GM19099 (cell line): Measurements from ENCODE around the gene HEATR9.

Experiments
- POLR2A ChIP-seq: IDR thresholded peaks from 3 replicates; pipeline ENCODE4 v1.6.1; 2011; ENCODE audit warnings: low read depth; ENCODE audit not compliant: insufficient read length; ENCODE audit errors: extremely low read depth

The HEATR9 gene

DNA sequence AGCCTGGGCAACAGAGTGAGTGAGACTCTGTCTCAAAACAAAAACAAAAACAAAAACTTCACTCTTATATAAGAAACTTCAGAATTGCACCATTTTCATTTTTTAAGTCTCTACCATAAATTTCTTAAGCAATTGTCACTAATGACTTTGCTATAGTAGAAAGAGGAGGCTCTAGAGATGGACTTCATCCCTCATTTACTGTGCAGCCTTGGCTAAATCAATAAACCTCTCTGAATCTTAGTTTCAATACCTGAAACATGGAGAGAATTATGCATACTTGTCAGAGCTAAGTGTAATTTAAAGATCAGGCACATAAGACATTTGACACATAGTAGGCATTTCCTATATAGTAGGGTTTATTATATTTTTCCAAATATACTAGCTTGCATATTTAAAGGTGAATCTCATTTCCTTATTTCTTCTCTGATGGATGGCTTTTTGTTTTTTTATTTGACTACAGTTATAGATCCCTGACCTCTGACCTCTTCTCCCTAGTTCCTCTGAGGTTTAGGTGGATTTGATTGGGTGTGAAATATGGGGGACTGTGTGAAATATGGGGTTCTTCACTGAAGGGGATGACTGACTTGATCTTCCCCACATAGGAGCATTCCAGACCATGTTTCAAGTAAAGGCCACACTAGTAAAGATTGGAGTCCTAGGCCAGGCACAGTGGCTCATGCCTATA, 8.8 kb upstream of the HEATR9 start:
- TF ChIP-seq POLR2A, result no peak

DNA sequence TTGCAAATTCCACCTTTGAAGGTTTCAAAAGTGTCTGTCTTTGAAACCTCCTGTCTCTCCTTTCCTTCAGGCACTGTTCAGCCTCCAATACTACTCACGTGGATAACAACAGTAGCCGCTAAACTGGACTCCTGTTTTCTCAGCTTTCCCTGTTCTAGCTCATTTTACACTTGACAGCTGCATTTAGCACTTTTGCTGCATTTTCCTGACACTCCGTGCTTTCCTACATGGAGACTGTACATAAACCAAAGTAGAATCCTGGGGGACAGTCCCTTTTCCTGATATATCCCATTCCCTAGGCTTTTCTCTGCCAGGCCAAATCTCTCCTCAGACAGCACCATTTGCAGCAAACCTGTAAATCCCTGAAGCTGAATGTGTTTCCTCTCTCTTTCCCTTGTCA, 7.8 kb upstream of the HEATR9 start:
- TF ChIP-seq POLR2A, result no peak

DNA sequence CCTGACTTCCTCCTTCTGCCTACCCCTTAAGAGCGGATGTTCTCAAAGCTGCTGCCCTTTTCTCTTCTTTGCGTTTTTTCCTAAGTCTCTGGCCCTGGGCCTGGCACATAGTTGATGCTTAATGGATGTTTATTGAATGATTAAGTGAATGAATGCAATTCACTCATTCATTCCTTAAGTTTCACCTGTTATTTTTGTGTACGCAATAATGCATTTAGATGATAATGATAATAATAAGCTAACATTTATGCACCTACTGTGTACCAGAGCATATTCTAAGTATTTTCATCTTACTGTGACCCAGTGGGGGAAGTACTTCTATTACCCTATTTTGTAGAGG, 7.1 kb upstream of the HEATR9 start:
- no peak for TF ChIP-seq POLR2A

DNA sequence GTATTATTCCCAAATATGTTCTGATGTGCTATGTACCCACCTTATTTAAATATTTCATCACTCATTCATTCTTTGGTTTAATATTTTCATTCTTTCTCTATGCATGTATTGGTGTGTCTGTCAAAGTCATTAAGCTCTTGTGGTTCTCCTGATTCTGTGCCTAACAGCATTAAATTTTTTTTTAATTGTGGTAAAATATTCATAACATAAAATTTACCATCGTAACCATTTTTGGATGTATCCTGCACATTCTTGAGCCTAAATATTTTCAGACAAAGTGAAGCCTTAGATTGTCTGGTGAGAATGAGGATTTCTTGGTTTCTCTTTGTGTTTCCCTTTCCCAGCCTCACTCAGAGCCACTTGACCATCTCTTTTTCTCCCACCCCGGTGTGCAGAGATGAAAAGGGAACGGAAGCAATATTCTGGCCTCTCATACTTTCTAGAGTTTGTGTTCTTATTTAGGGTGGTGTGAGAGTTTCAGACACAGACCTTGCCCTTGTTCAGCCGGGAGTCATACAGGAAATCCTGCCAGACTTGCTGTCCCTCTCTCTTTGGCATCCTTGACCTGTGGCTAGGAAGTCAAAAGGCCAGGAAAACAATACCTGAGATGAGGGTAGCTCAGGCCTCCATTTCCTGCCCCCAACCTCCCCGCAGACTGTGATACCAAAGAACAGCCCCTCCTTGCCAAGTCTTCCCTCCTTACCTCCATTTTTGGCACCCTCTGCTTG, 6.5 kb upstream of the HEATR9 start:
- no peak for TF ChIP-seq POLR2A

DNA sequence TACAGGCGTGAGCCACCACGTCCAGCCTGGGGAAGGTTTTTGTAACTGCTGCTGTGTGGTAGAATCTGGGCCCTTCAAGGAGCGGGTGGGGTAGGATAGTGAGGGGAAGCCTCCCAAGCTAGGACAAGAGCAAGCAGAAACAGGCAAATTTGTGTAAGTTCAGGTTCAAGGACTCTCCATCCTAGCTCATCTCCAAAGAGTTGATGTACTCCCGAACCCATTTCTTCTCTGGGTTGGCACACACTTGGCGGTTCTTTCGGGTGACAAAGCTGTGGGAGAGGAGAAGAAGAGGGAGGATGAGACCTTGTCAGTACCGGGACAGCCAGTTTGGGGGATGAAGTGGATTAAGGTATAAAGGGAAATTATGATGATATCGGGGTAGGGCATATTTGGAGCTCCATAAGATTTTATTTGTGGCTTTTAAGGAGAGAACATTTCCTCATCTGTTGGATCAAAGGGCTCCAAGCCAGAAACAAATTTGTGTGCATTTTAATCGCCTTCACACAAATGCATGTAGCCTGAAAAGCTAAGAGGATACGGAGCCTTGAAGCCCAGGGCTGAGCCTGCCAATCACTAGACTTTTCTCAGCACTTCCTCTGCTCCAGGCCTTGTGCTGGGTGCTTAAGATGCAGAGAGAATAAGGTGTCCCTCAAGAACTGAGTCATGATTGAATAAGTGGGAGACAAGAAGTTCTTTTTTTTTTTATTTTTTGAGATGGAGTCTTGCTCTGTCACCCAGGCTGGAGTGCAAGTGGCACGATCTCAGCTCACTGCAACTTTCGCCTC, 3.7 kb upstream of the HEATR9 start:
- no peak for TF ChIP-seq POLR2A

DNA sequence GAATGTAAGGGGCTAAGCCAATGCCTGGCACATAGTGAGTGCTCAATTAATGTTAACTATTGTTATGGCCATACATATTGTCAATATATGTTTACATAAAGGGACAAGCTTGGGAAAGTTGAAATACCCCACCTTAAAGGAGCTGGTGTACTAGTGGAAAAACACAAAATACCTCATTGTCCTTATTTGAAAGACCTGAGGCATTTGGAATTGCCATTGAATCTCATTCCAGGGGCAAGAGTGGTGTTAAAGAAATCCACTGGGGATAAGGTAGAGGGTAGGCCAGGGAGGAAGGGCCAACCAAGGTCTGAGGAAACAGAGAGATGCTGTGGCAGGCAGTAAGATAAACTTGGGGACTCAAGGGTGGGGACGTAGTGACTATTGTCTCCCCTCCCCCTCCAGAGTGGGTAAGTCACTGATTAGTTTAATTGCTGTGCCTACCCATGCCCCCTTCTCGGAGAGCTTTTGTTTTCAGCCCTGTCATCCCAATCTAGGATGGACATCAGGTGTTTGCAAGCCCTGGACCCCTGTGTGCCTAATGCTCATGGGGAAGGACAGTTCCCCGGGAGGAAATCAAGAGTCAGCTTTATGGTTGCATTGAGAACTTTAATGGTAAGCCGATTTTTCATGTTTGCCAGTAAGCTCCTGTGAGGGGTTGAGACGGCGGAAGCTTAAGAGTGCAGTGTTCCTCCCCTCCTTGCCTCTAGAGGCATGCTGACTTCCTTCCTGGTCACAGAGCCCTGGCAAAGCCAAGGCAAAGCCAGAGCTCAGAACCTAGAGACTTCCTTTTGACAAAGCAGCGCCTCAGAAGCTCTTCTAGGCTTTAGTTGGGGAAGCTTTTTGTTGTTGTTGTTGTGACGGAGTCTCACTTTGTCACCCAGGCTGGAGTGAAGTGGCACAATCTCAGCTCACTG, 2.5 kb upstream of the HEATR9 start:
- TF ChIP-seq POLR2A, result no peak

DNA sequence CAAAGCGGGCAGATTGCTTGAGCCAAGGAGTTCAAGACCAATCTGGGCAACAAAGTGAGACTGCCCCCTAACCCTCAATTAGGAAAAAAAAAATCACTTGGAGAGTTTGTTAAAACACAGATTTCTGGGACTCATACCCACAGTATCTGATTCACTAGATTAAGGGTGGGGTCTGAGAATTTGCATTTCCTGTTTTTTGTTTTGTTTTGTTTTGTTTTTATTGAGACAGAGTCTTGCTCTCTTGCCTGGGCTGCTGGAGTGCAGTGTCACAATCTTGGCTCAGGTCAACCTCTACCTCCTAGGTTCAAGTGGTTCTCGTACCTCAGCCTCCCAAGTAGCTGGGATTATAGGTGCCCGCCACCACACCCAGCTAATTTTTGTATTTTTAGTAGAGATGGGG, 1.1 kb downstream of the HEATR9 start:
- TF ChIP-seq POLR2A, result no peak

DNA sequence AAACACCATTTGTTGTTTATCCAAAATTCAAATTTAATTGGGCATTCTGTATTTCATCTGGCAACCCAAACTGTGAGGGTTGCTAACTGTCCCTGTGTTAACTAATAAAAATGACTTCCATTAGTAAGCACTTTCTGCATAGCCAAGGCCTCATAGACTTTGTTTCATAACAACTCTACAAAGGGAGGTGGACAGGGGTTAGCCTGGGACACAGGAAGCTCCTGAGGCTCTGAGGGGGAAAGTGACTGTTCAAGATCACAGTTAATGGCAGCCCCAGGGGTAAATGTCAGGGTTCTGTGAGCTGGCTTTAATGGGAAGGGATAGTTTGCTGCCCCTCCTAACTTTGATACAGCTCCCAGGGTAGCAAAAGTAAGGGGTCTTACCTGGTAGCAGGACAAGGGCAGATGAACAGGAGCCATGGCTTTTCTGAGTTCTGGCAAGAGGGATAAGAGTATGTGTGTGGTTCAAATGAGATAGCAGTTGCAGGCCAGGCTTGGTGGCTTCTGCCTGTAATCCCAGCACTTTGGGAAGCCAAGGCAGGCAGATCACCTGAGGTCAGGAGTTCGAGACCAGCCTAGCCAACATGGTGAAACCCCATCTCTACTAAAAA, 2.2 kb downstream of the HEATR9 start:
- TF ChIP-seq POLR2A, result no peak

DNA sequence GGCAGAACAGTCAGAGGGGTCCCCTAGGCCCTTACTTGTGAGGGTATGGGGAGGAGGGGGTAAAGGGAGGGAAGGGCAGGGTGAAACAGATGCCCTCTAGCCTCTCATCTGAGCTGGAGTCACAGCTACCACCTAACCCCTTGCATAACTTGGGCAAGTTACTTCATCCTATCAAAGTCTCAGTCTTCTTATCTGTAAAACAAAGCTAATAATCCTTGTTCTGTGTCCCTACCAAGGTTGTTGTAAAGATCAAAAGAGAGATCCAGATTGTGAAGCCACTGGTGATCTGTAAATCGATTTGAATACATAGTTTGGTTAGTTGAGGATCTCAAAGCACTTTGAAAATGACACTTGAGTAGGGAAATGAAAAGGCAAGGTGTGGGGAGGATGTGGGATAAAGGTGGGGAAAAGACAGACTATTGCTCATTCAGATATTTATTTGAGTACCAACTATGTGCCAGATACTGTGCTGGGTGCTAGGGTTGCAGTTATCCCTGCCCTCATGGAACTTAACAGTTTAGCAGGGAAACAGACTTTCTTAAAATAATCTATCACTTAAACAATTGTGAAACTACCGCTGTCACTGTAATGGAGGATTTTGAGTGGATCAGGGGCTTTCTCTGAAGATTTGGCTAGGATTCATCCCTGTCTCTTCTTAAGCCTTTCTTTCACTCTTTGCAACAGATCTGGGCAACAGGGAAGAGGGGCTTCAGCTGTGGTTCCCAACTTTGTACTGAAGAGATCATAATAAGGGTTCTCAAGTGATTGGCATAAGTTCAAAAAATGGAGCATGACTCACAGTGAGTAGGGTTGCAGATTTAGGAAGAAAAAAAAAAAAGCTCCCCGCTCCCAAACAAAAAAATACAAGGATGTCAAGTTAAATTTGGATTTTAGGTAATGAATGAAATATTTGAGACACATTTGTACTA, 3.0 kb downstream of the HEATR9 start:
- no peak for TF ChIP-seq POLR2A

DNA sequence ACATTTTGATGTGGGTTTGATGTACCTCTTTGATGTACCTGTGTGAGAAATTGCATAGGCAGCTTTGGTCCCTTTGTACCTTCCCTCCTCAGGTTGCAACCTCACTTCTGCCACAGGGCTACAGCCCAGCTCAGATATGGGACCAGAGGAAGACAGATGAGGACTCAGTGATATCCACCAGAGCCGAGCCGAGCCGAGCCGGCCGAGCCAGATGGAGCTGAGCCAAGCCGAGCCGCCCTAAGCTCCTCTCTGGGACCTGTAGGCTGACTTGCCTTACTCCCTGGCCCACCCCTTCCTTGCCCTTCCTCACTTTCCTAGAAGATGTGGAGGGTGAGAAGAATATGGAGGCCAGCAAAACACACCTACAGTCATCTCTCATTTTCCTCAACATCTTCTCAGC, 3.8 kb downstream of the HEATR9 start:
- no peak for TF ChIP-seq POLR2A

DNA sequence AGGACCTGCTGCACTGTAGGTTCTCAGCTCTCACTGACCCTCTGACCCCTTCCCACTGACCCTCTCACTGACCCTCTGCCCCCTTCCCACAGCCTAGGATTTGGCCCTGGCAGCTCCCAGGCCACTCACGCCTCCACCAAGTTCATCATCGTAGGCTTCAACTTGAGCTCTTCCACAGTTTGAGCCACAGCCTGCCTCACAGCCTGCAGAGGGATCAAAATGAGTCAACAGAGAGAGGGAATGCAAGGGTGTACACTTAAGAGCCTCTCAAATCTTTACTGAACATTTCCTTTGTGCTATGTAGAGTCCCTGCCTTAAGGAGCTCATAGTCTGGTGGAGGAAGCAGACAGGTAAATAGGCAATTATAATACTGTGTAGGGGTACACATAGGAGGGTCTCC, 12.1 kb downstream of the HEATR9 start:
- TF ChIP-seq POLR2A, result no peak

DNA sequence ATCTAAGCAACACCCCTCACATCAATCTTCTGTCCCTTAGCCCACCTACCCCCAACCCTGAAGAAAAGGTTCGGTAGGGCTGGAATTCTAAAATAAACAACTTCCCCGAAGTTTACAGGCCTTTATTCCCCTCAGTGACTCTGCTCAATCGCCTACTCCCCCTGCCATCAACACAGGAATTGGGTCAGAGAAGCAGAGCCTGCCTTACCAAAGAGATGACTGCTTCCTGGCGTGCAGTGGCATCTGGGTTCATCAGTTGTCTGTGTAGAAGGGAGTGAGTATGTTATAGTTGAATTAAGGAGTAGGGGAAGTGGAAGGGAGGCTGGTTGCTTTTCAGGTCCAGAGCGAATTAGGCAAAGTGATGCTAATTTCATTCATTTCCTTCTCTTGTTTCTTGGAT, 12.7 kb downstream of the HEATR9 start:
- no peak for TF ChIP-seq POLR2A

DNA sequence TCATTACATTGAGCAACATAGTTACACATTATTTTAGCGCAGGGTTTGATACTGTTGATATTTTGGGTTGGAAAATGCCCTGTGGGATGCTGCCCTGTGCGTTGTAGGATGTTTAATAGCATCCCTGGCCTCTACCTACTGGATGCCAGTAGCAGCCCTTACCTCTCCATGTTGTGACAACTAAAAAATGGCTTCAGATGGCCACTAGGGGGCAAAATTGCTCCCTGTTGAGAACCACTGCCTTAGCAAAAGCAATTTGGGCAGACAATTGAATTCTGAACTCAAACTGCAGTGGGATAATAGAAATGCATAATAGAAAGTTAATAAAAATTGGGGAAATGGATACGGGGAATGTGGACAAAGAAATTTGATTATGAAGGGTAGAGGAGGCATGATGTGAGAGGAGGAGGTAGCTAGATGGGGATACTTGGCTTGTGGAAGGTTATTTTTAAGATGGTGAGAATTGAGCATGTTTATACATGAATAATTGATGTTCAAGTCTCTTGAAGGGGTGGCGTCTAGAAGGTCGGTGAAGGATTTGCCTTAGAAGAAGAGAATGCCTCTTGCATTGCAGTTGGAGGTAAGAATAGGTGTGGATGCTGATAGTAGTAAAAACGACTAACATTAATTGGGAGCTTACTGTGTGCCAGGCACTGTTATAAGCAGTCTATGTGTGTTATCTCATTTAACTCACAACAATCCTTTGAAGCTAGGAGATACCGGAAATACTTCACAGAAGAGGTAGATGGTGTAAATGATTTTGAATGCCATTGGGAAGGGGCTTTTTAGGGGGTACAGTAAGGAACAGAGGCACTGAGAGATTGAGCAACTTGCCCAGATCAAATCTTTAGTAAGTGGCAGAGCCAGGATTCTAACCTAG, 19.0 kb downstream of the HEATR9 start:
- no peak for TF ChIP-seq POLR2A
